GM19035 (cell line): ENCODE data around the gene MEF2C.

Experiments
- ATAC-seq: cut with Tn5 transposase; IDR thresholded peaks from one replicate; pipeline ENCODE4 v1.9.1; 2021; ENCODE audit not compliant: unreplicated experiment

MEF2C gene

DNA sequence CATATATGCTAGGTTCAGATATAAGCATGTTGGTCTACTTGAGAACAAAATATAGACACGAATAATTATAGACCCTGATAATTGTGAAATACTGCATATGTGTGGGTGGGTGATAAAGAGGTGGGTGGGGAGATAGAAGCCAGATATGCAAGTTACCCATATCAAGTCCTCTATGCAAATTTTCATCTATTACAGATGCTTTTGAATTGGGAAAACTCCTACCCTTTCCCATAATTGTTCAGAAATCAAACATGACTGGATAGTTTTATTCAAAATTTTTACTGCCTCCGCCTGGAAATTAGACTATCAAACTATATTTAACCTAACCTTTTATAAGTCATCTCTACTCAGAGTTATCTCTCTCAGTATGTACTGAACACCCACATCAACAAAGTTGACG is 157.5 kb downstream of the MEF2C start:
- no peak for ATAC-seq

GRCh38 chr5:88724201-88724600 is 158.8 kb downstream of the MEF2C start:
- no peak for ATAC-seq

GRCh38 chr5:88722546-88723073 is 160.4 kb downstream of the MEF2C start:
- no peak for ATAC-seq

DNA sequence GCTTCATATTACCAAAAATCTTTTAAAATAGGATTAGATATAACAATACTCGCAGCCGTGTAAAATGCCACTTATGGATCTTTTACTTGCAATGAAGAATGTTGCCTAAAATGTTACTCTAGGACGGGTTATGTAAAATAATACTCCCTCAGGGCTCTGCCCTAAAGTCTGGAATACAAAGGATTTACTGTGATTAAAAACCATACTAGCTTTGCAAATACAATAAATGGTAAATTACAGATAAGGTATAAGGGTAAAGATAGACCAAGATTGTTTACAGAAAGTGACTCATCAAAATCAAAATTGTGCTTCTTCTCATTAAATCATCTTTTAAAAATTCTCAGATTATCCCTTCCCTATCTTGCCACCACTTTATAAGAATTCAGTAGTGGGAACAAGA is 163.6 kb downstream of the MEF2C start:
- ATAC-seq: no peak

DNA sequence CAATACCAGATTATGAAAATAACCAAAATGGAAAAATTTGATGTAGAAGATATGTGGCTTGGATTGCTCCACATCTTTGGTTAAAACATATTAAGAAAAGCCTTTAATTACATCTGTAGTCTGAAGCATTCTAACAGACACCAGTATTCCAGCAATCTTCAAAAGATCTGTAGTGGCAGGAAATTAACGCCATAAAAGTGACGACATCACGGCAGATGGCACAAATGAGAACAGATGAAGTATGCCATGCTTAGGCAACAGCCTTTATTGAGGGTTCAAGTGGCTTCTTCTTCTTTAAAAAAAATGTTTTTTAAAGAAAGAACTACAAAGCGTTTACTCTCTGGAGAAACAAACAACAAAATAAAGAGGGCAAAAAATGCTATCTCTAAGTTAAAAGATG is 164.2 kb downstream of the MEF2C start:
- ATAC-seq: no peak

DNA sequence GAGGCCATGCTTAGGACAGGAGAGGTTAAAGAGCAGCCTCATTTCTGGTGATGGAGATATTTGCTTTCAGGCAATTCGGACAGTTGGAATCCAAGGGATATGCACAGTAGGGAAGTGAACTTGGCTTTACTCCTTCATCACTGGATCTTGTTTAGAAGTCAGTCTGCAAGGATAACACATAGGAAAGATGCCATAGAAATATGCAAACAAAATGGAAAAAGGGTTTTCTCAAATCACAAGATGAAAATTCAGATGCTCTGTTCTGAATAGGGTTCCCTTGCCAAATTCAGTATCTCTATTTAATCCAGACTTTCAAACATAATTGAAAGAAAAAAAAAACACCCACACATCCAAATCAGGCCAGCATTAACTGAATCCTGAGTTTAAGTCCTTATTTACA is 166.9 kb downstream of the MEF2C start:
- no peak for ATAC-seq

- ATAC-seq: no peak
Observed at GRCh38 chr5:88715503-88715902, 167.5 kb downstream of the MEF2C start.

GRCh38 chr5:88713818-88714217 is 169.2 kb downstream of the MEF2C start:
- no peak for ATAC-seq

- ATAC-seq: no peak
Observed at GRCh38 chr5:88708682-88709398, 174.1 kb downstream of the MEF2C start.

- ATAC-seq: no peak
Observed at GRCh38 chr5:88708021-88708420, 175.0 kb downstream of the MEF2C start.

DNA sequence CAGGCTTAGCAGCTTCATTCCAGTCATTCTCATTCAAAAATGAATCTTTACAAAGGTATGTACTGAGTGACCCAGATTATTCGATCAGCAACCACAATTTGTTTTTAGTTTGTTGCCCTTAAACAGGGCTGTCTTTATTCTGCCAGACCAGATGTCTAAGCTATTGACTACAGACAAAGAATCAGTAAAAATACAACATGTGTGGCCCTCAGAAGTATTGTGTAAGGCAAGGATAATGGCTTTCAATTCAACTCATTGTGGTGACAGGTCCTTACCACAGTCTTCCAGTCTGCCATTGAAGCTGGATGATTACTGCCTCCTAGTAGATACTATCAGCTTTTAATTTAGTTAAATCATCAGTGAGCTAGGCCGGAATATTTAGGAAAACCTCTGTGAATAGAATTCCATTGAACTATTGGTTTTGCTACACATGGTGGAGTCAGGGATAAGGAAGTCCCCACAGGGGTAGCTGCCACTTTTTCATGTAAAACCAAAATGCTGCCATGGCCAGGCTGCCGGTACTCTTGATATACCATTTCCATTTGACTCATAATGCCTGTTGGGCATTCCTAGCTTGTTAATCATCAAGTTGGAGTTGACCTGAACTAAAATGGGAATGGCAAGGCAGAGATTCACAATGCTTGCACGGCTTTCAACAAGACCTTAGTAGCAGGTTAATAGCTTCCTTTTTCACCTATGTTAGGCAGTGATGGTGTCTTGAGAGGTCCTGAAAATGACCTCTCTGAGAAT is 175.6 kb downstream of the MEF2C start:
- no peak for ATAC-seq

DNA sequence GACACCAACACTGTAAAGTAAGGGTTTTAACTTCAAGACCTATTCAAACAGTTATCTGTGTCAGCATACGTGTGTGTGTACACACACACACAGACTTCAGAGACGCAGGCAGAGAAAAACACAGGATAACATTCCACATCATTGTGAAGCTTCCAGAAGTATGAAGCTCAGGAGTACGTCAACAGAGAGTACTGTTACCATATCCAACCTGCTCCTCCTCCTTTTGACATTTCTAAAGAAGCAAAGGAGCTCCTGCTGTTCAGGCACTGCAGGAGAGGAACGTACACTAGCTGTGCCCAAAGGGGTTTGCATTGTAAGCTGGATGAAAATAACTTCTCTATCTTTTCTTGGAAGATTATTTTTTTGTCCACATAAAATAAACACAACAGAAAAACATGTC is 180.7 kb downstream of the MEF2C start:
- ATAC-seq: no peak

GRCh38 chr5:88700121-88700520 is 182.9 kb downstream of the MEF2C start:
- no peak for ATAC-seq

- ATAC-seq: no peak
Observed at GRCh38 chr5:88698290-88698689, 184.7 kb downstream of the MEF2C start.

- ATAC-seq: no peak
Observed at GRCh38 chr5:88696466-88696865, 186.5 kb downstream of the MEF2C start.

DNA sequence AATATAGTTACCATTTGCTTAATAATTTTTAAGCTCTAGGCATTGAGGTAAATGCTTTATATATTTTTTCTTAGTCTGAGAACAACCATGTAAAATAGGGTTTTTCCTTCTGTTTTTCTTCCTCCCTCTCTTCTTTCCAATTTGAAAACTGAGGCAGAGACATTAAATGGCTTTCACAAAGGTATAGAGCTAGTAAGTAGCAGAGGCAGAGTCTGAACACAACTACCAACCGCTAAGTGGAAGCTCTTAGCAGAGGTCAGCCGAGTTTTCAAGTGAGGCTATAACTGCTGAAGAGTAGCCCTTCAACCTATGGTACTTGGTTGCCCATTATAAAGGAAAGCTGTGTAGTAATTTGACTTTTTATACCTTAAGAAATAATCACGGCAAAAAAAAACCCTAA is 187.1 kb downstream of the MEF2C start:
- ATAC-seq: no peak

GRCh38 chr5:88695232-88695631 is 187.8 kb downstream of the MEF2C start:
- no peak for ATAC-seq

- ATAC-seq: no peak
Observed at GRCh38 chr5:88694023-88694679, 188.8 kb downstream of the MEF2C start.

GRCh38 chr5:88693071-88693932 is 189.7 kb downstream of the MEF2C start:
- no peak for ATAC-seq

DNA sequence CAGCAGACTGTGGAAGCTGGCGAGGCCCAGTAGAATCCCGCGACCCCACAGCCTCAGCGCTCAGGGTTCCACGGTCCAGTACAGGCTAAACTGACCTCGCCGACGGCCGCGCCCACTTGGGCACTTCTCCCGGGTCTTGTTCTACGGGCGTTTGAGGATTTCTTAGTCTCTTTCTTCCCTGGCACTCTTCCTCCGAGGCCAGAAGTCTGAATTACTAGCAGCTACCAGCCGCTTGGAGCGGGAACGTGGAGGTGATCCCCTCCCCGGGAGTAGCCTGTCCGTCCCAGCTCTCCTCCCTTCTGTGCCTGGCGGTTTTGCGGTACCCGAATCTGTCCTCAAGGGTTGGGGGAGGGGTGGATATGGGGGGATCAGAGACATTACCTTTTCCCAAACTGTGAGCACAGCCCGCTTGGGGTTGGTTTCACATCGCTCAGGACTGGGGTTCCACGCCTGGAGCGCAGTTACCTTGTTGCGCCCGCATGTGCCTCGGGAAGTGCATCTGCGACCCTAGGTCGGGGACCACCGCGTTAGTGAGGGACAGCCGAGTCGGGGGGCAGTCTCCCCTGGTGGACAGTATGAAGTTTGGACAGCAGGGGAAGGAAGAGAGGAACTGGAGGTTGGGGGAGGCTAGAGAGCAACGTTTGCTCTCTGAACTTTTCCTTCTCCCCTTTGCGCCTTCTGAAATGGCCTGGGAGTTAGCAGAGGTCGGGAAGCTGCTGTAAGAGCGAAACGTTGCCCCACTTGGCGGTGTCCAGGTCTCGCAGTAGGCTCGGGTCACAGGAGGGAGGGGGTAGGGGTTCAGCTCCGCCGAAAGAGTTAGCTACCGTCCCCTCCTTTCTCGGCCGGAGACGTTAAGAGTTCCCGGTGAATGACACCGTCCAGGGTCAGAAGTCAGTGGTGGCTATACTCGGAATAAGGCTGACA is 190.8 kb downstream of the MEF2C start:
- ATAC-seq: no peak
